HG03575 (cell line): ENCODE data around the gene NRXN3.

Experiments
- ATAC-seq: cut with Tn5 transposase; IDR thresholded peaks from one replicate; pipeline ENCODE4 v1.9.1; 2021; ENCODE audit not compliant: unreplicated experiment, insufficient number of reproducible peaks, low FRiP score; ENCODE audit errors: extremely low read depth

The NRXN3 gene

GRCh38 chr14:79510659-79511058 lies 1340.5 kb downstream of the NRXN3 start:
- no peak for ATAC-seq

- ATAC-seq: no peak
Measured at GRCh38 chr14:79511146-79511545, 1341.0 kb downstream of the NRXN3 start.

- ATAC-seq: no peak
Measured at GRCh38 chr14:79513446-79513845, 1343.3 kb downstream of the NRXN3 start.

GRCh38 chr14:79514700-79515099 lies 1344.5 kb downstream of the NRXN3 start:
- ATAC-seq: no peak

GRCh38 chr14:79515158-79515557 lies 1345.0 kb downstream of the NRXN3 start:
- no peak for ATAC-seq

- ATAC-seq: no peak
Measured at GRCh38 chr14:79516009-79516408, 1345.8 kb downstream of the NRXN3 start.

- ATAC-seq: no peak
Measured at GRCh38 chr14:79525416-79525815, 1355.2 kb downstream of the NRXN3 start.

GRCh38 chr14:79528828-79529416 lies 1358.7 kb downstream of the NRXN3 start:
- ATAC-seq: no peak

- ATAC-seq: no peak
Measured at GRCh38 chr14:79530555-79530954, 1360.4 kb downstream of the NRXN3 start.

- no peak for ATAC-seq
Measured at GRCh38 chr14:79534703-79535353, 1364.7 kb downstream of the NRXN3 start.

GRCh38 chr14:79540394-79540793 lies 1370.2 kb downstream of the NRXN3 start:
- ATAC-seq: no peak

- ATAC-seq: no peak
Measured at GRCh38 chr14:79542121-79542520, 1371.9 kb downstream of the NRXN3 start.

- no peak for ATAC-seq
Measured at GRCh38 chr14:79543348-79543747, 1373.2 kb downstream of the NRXN3 start.

- no peak for ATAC-seq
Measured at GRCh38 chr14:79543967-79544697, 1374.0 kb downstream of the NRXN3 start.

- ATAC-seq: no peak
Measured at GRCh38 chr14:79544698-79545070, 1374.5 kb downstream of the NRXN3 start.

GRCh38 chr14:79548836-79549235 lies 1378.7 kb downstream of the NRXN3 start:
- ATAC-seq: no peak

GRCh38 chr14:79549515-79549914 lies 1379.3 kb downstream of the NRXN3 start:
- no peak for ATAC-seq

- ATAC-seq: no peak
Measured at GRCh38 chr14:79551523-79551922, 1381.3 kb downstream of the NRXN3 start.

- no peak for ATAC-seq
Measured at GRCh38 chr14:79552778-79553177, 1382.6 kb downstream of the NRXN3 start.

GRCh38 chr14:79554816-79555215 lies 1384.6 kb downstream of the NRXN3 start:
- ATAC-seq: no peak
